Retinal pigment epithelial cell (primary cell): ENCODE data around the gene DYNLT2.
A peak's percentile ranks its signal among the peaks of the same experiment; 100 is the strongest.

Experiments used
- DNase-seq: peaks from one replicate; pipeline ENCODE4 v3.0.0-alpha.2; 2010; ENCODE audit warnings: low read depth
- H3K4me3 ChIP-seq: 2 replicates; pipeline ENCODE4 v1.5.1; 2011; ENCODE audit warnings: mild to moderate bottlenecking, low read length, control low read depth, moderate library complexity
- TF ChIP-seq, protein P1 (sequence below): conservative IDR thresholded peaks from 2 replicates; pipeline ENCODE4 v1.5.1; 2011; ENCODE audit warnings: low read depth, low read length, control low read depth, inconsistent platforms

The DYNLT2 gene

DNA sequence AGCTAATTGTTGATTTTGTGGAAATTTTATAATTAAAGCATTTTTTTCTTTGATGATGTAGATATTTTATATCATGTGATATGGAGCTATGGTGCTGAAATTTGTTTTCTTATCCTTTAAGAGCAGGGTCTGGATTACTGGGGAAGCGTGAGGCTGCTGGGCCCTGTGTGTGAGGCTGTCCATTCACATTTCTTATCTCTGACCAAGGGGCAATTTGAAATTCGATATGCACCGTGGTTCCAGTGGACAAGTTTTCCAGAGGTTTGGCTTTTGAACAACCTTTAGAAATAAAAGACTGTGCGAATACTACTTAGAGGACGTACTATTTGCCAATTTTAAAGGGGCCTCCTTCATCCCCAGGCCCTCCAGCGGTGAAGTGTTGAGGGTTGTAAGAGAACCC, 3.8 kb upstream of the DYNLT2 start:
- H3K4me3 ChIP-seq: no peak overlapping the region
- TF ChIP-seq, protein P1, sequence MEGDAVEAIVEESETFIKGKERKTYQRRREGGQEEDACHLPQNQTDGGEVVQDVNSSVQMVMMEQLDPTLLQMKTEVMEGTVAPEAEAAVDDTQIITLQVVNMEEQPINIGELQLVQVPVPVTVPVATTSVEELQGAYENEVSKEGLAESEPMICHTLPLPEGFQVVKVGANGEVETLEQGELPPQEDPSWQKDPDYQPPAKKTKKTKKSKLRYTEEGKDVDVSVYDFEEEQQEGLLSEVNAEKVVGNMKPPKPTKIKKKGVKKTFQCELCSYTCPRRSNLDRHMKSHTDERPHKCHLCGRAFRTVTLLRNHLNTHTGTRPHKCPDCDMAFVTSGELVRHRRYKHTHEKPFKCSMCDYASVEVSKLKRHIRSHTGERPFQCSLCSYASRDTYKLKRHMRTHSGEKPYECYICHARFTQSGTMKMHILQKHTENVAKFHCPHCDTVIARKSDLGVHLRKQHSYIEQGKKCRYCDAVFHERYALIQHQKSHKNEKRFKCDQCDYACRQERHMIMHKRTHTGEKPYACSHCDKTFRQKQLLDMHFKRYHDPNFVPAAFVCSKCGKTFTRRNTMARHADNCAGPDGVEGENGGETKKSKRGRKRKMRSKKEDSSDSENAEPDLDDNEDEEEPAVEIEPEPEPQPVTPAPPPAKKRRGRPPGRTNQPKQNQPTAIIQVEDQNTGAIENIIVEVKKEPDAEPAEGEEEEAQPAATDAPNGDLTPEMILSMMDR: no peak
- no peak for DNase-seq

DNA sequence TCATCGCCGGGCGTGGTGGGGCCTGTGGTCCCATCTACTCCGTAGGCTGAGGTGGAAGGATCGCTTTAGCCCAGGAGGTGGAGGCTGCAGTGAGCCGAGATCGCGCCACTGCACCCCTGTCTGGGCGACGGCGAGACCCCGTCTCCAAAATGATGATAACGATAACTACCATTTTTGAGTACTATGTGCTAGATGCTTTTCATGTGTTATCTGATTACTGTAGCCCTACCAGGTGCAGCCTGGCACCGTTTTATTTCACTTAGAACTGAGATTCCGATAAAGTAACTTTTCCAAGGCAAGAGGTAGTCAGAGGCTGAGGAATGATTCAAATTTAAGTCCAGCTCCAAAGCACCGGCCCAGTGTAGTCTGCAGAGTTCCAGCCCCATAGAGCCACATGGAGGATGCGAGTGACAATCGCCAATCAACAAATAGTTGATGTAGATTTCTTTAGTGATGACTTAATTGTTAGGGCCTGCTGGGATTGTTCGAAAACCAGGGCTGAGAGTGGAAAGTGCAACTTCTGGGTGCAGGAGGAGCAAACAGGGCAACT, 777 bp upstream of the DYNLT2 start:
- TF ChIP-seq, protein P1: no peak
- H3K4me3 ChIP-seq: peak overlapping the region; percentile 77
- no peak for DNase-seq

DNA sequence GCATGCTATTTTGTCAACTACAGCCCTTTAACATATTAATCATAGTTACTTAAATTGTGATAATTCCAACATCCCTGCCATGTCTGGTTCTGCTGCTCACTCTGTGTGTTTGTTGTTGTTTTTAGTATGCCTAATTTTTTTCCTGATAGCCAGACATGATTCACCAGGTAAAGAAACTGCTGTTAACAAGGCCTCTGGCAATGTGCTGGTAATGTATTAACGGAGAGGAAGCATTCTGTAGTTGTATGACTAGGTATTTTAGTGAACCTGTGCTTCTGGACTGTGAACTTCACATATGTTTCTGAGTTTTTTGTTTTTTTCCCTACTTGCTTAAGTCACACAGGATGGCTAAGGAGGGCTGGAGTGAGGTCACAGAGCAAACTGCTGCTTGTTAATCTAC, 4.8 kb downstream of the DYNLT2 start:
- TF ChIP-seq, protein P1: no peak
- no peak overlapping the region for H3K4me3 ChIP-seq
- DNase-seq: no peak

DNA sequence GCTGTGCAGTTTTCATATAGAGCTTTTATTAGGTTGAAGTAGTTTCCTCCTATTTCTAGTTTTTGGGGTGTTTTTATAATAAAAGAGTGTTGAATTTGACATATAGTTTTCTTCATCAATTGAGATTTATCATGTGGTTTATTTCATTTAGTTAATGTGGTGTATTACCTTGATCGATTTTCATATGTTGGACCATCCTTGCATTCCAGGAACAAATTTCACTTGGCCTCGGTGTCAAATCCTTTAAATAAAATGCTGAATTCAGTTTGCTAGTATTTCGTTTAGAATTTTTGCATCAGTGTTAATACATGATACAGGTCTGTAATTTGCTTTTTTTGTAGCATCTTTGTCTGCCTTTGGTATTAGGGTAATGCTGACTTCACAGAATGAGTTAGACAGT, 6.0 kb downstream of the DYNLT2 start:
- no peak overlapping the region for H3K4me3 ChIP-seq
- DNase-seq: no peak
- TF ChIP-seq, protein P1: no peak

DNA sequence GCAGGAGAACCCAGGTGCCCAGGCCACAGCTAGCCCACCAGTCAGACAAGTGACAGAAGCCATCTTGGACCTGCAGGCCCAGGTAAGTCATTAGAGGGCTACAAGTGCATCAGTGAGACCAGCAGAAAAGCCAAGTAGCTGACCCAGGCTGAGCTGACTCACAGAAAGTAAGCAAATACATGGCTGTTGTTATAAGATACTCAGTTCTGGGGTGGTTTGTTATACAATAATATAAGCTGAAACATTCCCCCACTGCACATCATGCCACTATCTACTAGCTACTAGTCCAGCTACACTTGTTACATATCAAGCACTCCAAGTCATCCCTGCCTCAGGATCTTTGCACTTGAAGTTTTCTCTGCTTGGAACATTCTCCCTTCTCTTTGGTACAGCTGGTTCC, 10.0 kb downstream of the DYNLT2 start:
- TF ChIP-seq, protein P1: no peak
- DNase-seq: no peak
- no peak overlapping the region for H3K4me3 ChIP-seq

DNA sequence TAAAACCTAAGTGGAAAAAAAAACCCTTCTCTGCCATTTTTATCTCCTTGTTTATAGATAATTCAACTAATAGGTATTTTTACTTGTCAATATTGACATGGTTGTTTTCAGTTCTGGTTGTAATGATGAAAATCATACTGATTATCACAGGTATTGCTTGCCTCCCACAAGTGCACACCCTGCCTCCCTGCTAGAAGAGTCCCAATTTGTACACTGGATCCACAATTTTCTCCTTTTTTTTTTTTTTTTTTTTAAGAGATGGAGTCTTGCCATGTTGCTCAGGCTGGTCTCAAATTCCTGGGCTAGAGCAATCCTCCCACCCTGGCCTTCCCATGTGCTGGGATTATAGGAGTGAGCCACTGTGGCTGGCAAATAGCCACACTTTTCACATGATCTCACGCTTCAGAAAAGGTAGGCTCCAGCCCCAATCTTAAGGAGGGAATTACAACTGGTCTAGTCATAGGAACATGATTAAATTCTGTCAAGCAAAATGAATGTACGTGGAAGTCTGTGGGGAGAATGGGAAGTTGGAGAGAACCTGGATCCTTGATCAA, 12.3 kb downstream of the DYNLT2 start:
- TF ChIP-seq, protein P1: no peak
- no peak overlapping the region for H3K4me3 ChIP-seq

DNA sequence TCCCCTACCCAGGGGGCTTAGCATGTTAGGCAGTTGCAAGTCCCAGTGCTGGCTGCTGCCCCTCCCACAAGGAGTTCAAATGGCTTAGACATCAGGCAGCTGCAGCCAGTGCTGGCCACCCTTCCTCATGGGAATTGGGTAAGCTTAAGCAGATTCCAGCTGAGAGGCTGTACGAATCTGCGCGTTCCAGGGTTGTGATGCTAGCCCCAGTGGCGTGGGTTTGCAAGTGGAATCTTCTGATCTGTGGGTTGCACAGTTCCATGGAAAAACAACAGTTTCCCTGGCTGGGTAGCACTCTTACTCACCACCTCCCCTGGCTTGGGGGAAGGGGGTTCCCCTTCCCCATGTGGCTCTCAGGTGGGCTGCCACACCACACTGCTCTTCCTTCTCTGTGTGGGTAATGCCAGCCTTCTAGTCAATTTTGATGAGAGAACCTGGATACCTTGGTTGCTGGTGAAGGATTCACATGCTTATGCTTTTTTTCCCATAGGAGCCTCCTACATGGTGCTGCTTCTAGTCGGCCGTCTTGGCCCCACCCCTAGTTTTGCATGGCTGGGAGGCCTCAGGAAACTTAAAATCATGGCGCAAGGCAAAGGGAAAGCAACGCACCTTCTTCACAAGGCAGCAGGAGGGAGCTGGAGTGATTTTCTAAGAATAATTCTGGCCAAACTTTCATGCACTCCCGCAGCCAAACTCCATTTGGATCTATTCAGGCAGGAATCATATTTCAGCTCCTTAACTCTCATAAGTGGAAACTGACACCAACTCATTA, 13.0 kb downstream of the DYNLT2 start:
- DNase-seq: no peak
- H3K4me3 ChIP-seq: no peak overlapping the region
- TF ChIP-seq, protein P1: no peak

More for the DNA sequence above, 12.3 kb downstream of the DYNLT2 start:
- peak; percentile 82 for DNase-seq
